ENCODE results near the gene ITPR1. TPM values are rescaled to one million over a fixed set of nuclear protein-coding genes. Genes with fewer than 3 reads are reported as not detected.

The ITPR1 gene
- total RNA-seq, 1 experiment from 2014 or later, result 8.7 TPM

- no TSS peak for BruUV-seq (replicated peaks)
- Histone ChIP-seq H3K27me3 (ENCODE audit: control insufficient read depth, insufficient read depth, low read length) (no peaks in the 10 kb centered on the region), H3K36me3 (ENCODE audit: control insufficient read depth, insufficient read depth, low read length) (no peaks in the 10 kb centered on the region), H3K27ac (ENCODE audit: low read length) (no peak overlapping the region), H3K9me3 (ENCODE audit: control insufficient read depth, insufficient read depth, low read depth, low read length) (no peaks in the 10 kb centered on the region), H3K4me1 (ENCODE audit: control insufficient read depth, insufficient read depth, low read length) (no peaks in the 10 kb centered on the region), H3K4me3 (ENCODE audit: low read depth in 2 of 2, low read length in 2 of 2) (no peak overlapping the region)
- DNase-seq (ENCODE audit: low read depth, low spot score) (no peak), ATAC-seq (no peak)
- POLR2A ChIA-PET, result no interaction called here
- CTCF ChIA-PET, result interaction anchor here (0.5 kb wide), 1 partner anchor 17 kb away, joined by 9 read pairs; no protein-coding TSS in a partner anchor
- in situ Hi-C loops (cut with HindIII; ENCODE audit: low pct_unique_long_range_greater_than_20kb, low sequenced_read_pairs), result no loop called here
- intact Hi-C loops (cut with micrococcal nuclease; ENCODE audit: unreplicated experiment), result no loop called here
- TF ChIP-seq CTCF (IDR thresholded peaks at IDR 0.05) (no peak), REST (IDR thresholded peaks at IDR 0.05; ENCODE audit: insufficient read depth in 1 of 2, low read depth in 2 of 2, low read length in 1 of 2) (no peak), SIN3A (IDR thresholded peaks at IDR 0.05; ENCODE audit: borderline replicate concordance, insufficient read depth, low read depth, low read length) (no peak), TCF7L2 (IDR thresholded peaks at IDR 0.05; ENCODE audit: low read depth, low read length) (no peak), POLR2AphosphoS5 (IDR thresholded peaks at IDR 0.05; ENCODE audit: low read depth, low read length) (no peak)
Measured at GRCh38 chr3:4507024-4507596, 14.0 kb downstream of the ITPR1 start.

- ChIA-PET CTCF (no interaction called here), POLR2A (no interaction called here)
- Histone ChIP-seq H3K4me3 (ENCODE audit: low read depth in 2 of 2, low read length in 2 of 2) (no peak overlapping the region), H3K36me3 (ENCODE audit: control insufficient read depth, insufficient read depth, low read length) (no peaks in the 10 kb centered on the region), H3K27ac (ENCODE audit: low read length) (no peak overlapping the region), H3K27me3 (ENCODE audit: control insufficient read depth, insufficient read depth, low read length) (no peaks in the 10 kb centered on the region), H3K4me1 (ENCODE audit: control insufficient read depth, insufficient read depth, low read length) (no peaks in the 10 kb centered on the region), H3K9me3 (ENCODE audit: control insufficient read depth, insufficient read depth, low read depth, low read length) (no peaks in the 10 kb centered on the region)
- ATAC-seq, result no peak
- in situ Hi-C loops (cut with HindIII; ENCODE audit: low pct_unique_long_range_greater_than_20kb, low sequenced_read_pairs) (no loop called here), intact Hi-C loops (cut with micrococcal nuclease; ENCODE audit: unreplicated experiment) (no loop called here)
- no peak for DNase-seq (ENCODE audit: low read depth, low spot score)
- TF ChIP-seq CTCF (IDR thresholded peaks at IDR 0.05) (no peak), POLR2AphosphoS5 (IDR thresholded peaks at IDR 0.05; ENCODE audit: low read depth, low read length) (no peak), TCF7L2 (IDR thresholded peaks at IDR 0.05; ENCODE audit: low read depth, low read length) (no peak), REST (IDR thresholded peaks at IDR 0.05; ENCODE audit: insufficient read depth in 1 of 2, low read depth in 2 of 2, low read length in 1 of 2) (no peak), SIN3A (IDR thresholded peaks at IDR 0.05; ENCODE audit: borderline replicate concordance, insufficient read depth, low read depth, low read length) (no peak)
- BruUV-seq (replicated peaks), result no TSS peak
Measured at GRCh38 chr3:4508048-4508981, 15.2 kb downstream of the ITPR1 start.

Measured in Panc1 (cell line).